Fibroblast of lung (primary cell): Measurements from ENCODE around the gene SMARCA2. TPM values are rescaled to one million over a fixed set of nuclear protein-coding genes. Genes with fewer than 3 reads are reported as not detected.

ENCODE experiments used
- DNase-seq, 2 donors: peaks; one replicate each; pipeline versions ENCODE4 v3.0.0 to v3.0.0-alpha.2; 2010; ENCODE audit warnings: low read depth in 2 of 2
- H2AFZ ChIP-seq: 2 replicates; pipeline ENCODE4 v1.5.1; 2012; ENCODE audit warnings: low read length, control low read depth, inconsistent platforms
- H3K27ac ChIP-seq: 2 replicates; pipeline ENCODE4 v1.5.1; 2011; ENCODE audit warnings: low read length, control low read depth; ENCODE audit not compliant: insufficient read depth
- H3K27me3 ChIP-seq: 2 replicates; pipeline ENCODE4 v1.5.1; 2011; ENCODE audit warnings: mild to moderate bottlenecking, low read length; ENCODE audit not compliant: control insufficient read depth, insufficient read depth
- H3K36me3 ChIP-seq: 2 replicates; pipeline ENCODE4 v1.5.1; 2011; ENCODE audit warnings: low read length; ENCODE audit not compliant: control insufficient read depth, insufficient read depth
- H3K4me1 ChIP-seq: 2 replicates; pipeline ENCODE4 v1.5.1; 2011; ENCODE audit warnings: low read length; ENCODE audit not compliant: control insufficient read depth, insufficient read depth; ENCODE audit errors: extremely low read depth
- H3K4me2 ChIP-seq: 2 replicates; pipeline ENCODE4 v1.5.1; 2011; ENCODE audit warnings: low read length, control low read depth; ENCODE audit not compliant: insufficient read depth; ENCODE audit errors: extremely low read depth
- H3K4me3 ChIP-seq, 4 experiments: fragments of 200-600 bp in 1 of 4; sonication (generic) in 1 of 4; replicated peaks in 1 of 4; 2 replicates each; pipeline ENCODE4 v1.5.1; 2011 to 2016; ENCODE audit warnings: low read length in 4 of 4, low read depth in 3 of 4, mild to moderate bottlenecking in 3 of 4, control low read depth in 2 of 4, inconsistent platforms in 1 of 4, mixed read lengths in 1 of 4; ENCODE audit not compliant: insufficient read depth in 1 of 4; ENCODE audit errors: control extremely low read depth in 1 of 4
- H3K79me2 ChIP-seq: 2 replicates; pipeline ENCODE4 v1.5.1; 2012; ENCODE audit warnings: mild to moderate bottlenecking, low read length, inconsistent platforms; ENCODE audit not compliant: control insufficient read depth, insufficient read depth
- H3K9ac ChIP-seq: 2 replicates; pipeline ENCODE4 v1.5.1; 2011; ENCODE audit warnings: mild to moderate bottlenecking, low read length, control low read depth; ENCODE audit not compliant: insufficient read depth
- H3K9me3 ChIP-seq: 2 replicates; pipeline ENCODE4 v1.5.1; 2012; ENCODE audit warnings: low read depth, low read length; ENCODE audit not compliant: control insufficient read depth, insufficient read depth
- H4K20me1 ChIP-seq: 2 replicates; pipeline ENCODE4 v1.5.1; 2011; ENCODE audit warnings: low read length; ENCODE audit not compliant: control insufficient read depth, insufficient read depth; ENCODE audit errors: extremely low read depth
- EZH2 ChIP-seq: IDR thresholded peaks from 2 replicates; pipeline ENCODE4 v1.5.1; 2012; ENCODE audit warnings: low read length, control low read depth, mild to moderate bottlenecking; ENCODE audit errors: missing control alignments
- polyA plus RNA-seq, 2 donors: library from polyadenylated mRNA; depleted of rRNA in 1 of 2; stranded (reverse) in 1 of 2; unstranded in 1 of 2; fragments of >200 nt; gene quantifications; 2 replicates each; pipeline ENCODE4 v1.2.1, GENCODE V29; 2011 to 2012; ENCODE audit warnings: missing spikeins in 1 of 2
- total RNA-seq: library from RNA; depleted of rRNA; stranded (reverse); fragments of >200 nt; gene quantifications from 2 replicates; pipeline ENCODE4 v1.2.1, GENCODE V29; 2014
- TF ChIP-seq, protein P1 (sequence below), 2 donors: IDR thresholded peaks in 1 of 2; conservative IDR thresholded peaks in 1 of 2; 1 replicate in 1 of 2; 2 replicates in 1 of 2; pipeline ENCODE4 v1.5.1; 2011 to 2012; ENCODE audit warnings: low read length in 2 of 2, control low read depth in 1 of 2, inconsistent platforms in 1 of 2, low read depth in 1 of 2, mild to moderate bottlenecking in 1 of 2

SMARCA2 gene
- total and polyA plus RNA-seq, 2 donors (not counting 1 experiment from before 2014, with no cell fraction given): 36.8 to 62.3 TPM

- H3K9ac ChIP-seq: no peak overlapping the region
- H3K9me3 ChIP-seq: no peaks in the 10 kb centered on the region
- no peaks in the 10 kb centered on the region for H3K36me3 ChIP-seq
- H3K27me3 ChIP-seq: no peaks in the 10 kb centered on the region
- H3K4me1 ChIP-seq: no peaks in the 10 kb centered on the region
- no peak overlapping the region for H3K4me3 ChIP-seq
- no peaks in the 10 kb centered on the region for H3K79me2 ChIP-seq
- H2AFZ ChIP-seq: no peak overlapping the region
- TF ChIP-seq, protein P1, sequence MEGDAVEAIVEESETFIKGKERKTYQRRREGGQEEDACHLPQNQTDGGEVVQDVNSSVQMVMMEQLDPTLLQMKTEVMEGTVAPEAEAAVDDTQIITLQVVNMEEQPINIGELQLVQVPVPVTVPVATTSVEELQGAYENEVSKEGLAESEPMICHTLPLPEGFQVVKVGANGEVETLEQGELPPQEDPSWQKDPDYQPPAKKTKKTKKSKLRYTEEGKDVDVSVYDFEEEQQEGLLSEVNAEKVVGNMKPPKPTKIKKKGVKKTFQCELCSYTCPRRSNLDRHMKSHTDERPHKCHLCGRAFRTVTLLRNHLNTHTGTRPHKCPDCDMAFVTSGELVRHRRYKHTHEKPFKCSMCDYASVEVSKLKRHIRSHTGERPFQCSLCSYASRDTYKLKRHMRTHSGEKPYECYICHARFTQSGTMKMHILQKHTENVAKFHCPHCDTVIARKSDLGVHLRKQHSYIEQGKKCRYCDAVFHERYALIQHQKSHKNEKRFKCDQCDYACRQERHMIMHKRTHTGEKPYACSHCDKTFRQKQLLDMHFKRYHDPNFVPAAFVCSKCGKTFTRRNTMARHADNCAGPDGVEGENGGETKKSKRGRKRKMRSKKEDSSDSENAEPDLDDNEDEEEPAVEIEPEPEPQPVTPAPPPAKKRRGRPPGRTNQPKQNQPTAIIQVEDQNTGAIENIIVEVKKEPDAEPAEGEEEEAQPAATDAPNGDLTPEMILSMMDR (conservative IDR thresholded peaks at IDR 0.05 in 1 of 2, IDR thresholded peaks at IDR 0.05 in 1 of 2; ENCODE audit: low read depth in 1 of 2, low read length in 2 of 2): no peak
- no peak for TF ChIP-seq EZH2
- DNase-seq: no peak
- H4K20me1 ChIP-seq: no peaks in the 10 kb centered on the region
- no peak overlapping the region for H3K4me2 ChIP-seq
- no peak overlapping the region for H3K27ac ChIP-seq
These were observed 151.1 kb downstream of the SMARCA2 start for GRCh38 chr9:2166203-2166602.

GRCh38 chr9:2169035-2169434 lies 153.9 kb downstream of the SMARCA2 start:
- DNase-seq: no peak
- H3K4me1 ChIP-seq: no peaks in the 10 kb centered on the region
- no peak overlapping the region for H3K27ac ChIP-seq
- no peaks in the 10 kb centered on the region for H4K20me1 ChIP-seq
- no peaks in the 10 kb centered on the region for H3K79me2 ChIP-seq
- no peak overlapping the region for H3K4me3 ChIP-seq
- no peak overlapping the region for H3K9ac ChIP-seq
- H3K36me3 ChIP-seq: no peaks in the 10 kb centered on the region
- TF ChIP-seq EZH2: no peak
- TF ChIP-seq, protein P1 (conservative IDR thresholded peaks at IDR 0.05 in 1 of 2, IDR thresholded peaks at IDR 0.05 in 1 of 2; ENCODE audit: low read depth in 1 of 2, low read length in 2 of 2): no peak
- H3K27me3 ChIP-seq: no peaks in the 10 kb centered on the region
- no peak overlapping the region for H2AFZ ChIP-seq
- H3K9me3 ChIP-seq: no peaks in the 10 kb centered on the region
- H3K4me2 ChIP-seq: no peak overlapping the region

GRCh38 chr9:2170722-2171121 lies 155.6 kb downstream of the SMARCA2 start:
- TF ChIP-seq, protein P1 (conservative IDR thresholded peaks at IDR 0.05 in 1 of 2, IDR thresholded peaks at IDR 0.05 in 1 of 2; ENCODE audit: low read depth in 1 of 2, low read length in 2 of 2): no peak
- no peak for TF ChIP-seq EZH2
- DNase-seq: no peak
- Histone ChIP-seq H3K27me3 (no peaks in the 10 kb centered on the region), H3K4me2 (no peak overlapping the region), H3K27ac (no peak overlapping the region), H3K4me3 (no peak overlapping the region), H3K4me1 (no peaks in the 10 kb centered on the region), H3K9me3 (no peaks in the 10 kb centered on the region), H3K79me2 (no peaks in the 10 kb centered on the region), H2AFZ (no peak overlapping the region), H4K20me1 (no peaks in the 10 kb centered on the region), H3K36me3 (no peaks in the 10 kb centered on the region), H3K9ac (no peak overlapping the region)
